GM12878 (cell line): ENCODE data around the gene LRSAM1. TPM values are rescaled to one million over a fixed set of nuclear protein-coding genes. Genes with fewer than 3 reads are reported as not detected.

Experiments used
- ATAC-seq: fragments of 200-7000 bp; cut with Tn5 transposase; 3 replicates; pipeline ENCODE4 v1.9.1; 2020; ENCODE audit warnings: mild to moderate bottlenecking, moderate library complexity
- BruUV-seq: library from RNA; stranded (reverse); fragments of 400-500 nt; replicated peaks from 2 replicates; lab custom pipeline; 2021; lab: Mats Ljungman, UMichigan
- CTCF ChIA-PET: fragments of 300-600 bp; sonication (Branson Sonifier 250); formaldehyde crosslinking; extraction: SDS; loops from one replicate; lab custom pipeline; 2021; ENCODE audit warnings: inconsistent platforms; lab: Yijun Ruan, JAX
- POLR2A ChIA-PET: fragments of 350-600 bp; formaldehyde crosslinking; extraction: SDS; loops from one replicate; lab custom pipeline; 2021; ENCODE audit warnings: inconsistent platforms; lab: Charles Lee
- RAD21 ChIA-PET: fragments of 300-600 bp; sonication (Branson Sonifier 250); formaldehyde crosslinking; loops from one replicate; lab custom pipeline; 2023; ENCODE audit warnings: antibody characterized with exemption; ENCODE audit not compliant: unreplicated experiment; lab: Charles Lee
- SMC1A ChIA-PET: fragments of 300-600 bp; sonication (Branson Sonifier 250); formaldehyde crosslinking; loops from one replicate; lab custom pipeline; 2023; ENCODE audit not compliant: unreplicated experiment, uncharacterized antibody; lab: Charles Lee
- DNase-seq: peaks from one replicate; pipeline ENCODE4 v3.0.0-alpha.2; 2011; ENCODE audit warnings: low read depth, low spot score
- FAIRE-seq: peaks from 3 replicates; lab custom pipeline; 2011; peaks lifted over from hg19 to GRCh38; lab: Jason Lieb, UNC
- H2AFZ ChIP-seq: 2 replicates; pipeline ENCODE4 v1.6.0; 2011; ENCODE audit warnings: low read depth, low read length, control low read depth; ENCODE audit not compliant: control insufficient read depth
- H3K27ac ChIP-seq: 2 replicates; pipeline ENCODE4 v1.5.1; 2011; ENCODE audit warnings: control low read depth; ENCODE audit not compliant: control insufficient read depth, insufficient read depth
- H3K27me3 ChIP-seq, 2 experiments: replicated peaks in 1 of 2; 2 replicates each; pipeline versions ENCODE4 v1.6.0 to v1.6.1; 2011; ENCODE audit warnings: low read length in 1 of 2; ENCODE audit not compliant: control insufficient read depth in 2 of 2, insufficient read depth in 2 of 2
- H3K36me3 ChIP-seq, 2 experiments: 2 replicates each; pipeline ENCODE4 v1.5.1; 2011; ENCODE audit warnings: low read length in 1 of 2; ENCODE audit not compliant: control insufficient read depth in 2 of 2, insufficient read depth in 2 of 2
- H3K4me1 ChIP-seq: 2 replicates; pipeline ENCODE4 v1.6.1; 2011; ENCODE audit warnings: mild to moderate bottlenecking, low read length, moderate library complexity, mixed read lengths; ENCODE audit not compliant: control insufficient read depth, insufficient read depth
- H3K4me2 ChIP-seq: 2 replicates; pipeline ENCODE4 v1.6.0; 2011; ENCODE audit warnings: control low read depth; ENCODE audit not compliant: control insufficient read depth, insufficient read depth
- H3K4me3 ChIP-seq: fragments of 200-600 bp; sonication (generic); 2 replicates; pipeline ENCODE4 v1.5.1; 2016
- H3K79me2 ChIP-seq: 2 replicates; pipeline ENCODE4 v1.6.0; 2011; ENCODE audit warnings: low read length; ENCODE audit not compliant: control insufficient read depth, insufficient read depth
- H3K9ac ChIP-seq: 2 replicates; pipeline ENCODE4 v1.8.0; 2011; ENCODE audit warnings: low read length, control low read depth, mixed read lengths; ENCODE audit not compliant: control insufficient read depth, insufficient read depth
- H3K9me3 ChIP-seq: replicated peaks from 3 replicates; pipeline ENCODE4 v1.5.1; 2011; ENCODE audit warnings: mild to moderate bottlenecking, low read length; ENCODE audit not compliant: control insufficient read depth, insufficient read depth
- H4K20me1 ChIP-seq: 2 replicates; pipeline ENCODE4 v1.6.0; 2011; ENCODE audit not compliant: control insufficient read depth, insufficient read depth
- ATF7 ChIP-seq: fragments of 450-650 bp; IDR thresholded peaks from 2 replicates; pipeline ENCODE4 v1.6.1; 2016; ENCODE audit warnings: low read depth, mild to moderate bottlenecking
- CBX3 ChIP-seq: fragments of 200-600 bp; sonication (generic); IDR thresholded peaks from 2 replicates; pipeline ENCODE4 v1.6.1; 2016; ENCODE audit warnings: low read depth, borderline replicate concordance
- E4F1 ChIP-seq: fragments of 450-650 bp; IDR thresholded peaks from 2 replicates; pipeline ENCODE4 v1.6.1; 2018; ENCODE audit warnings: borderline replicate concordance, mild to moderate bottlenecking; ENCODE audit not compliant: partially characterized antibody
- IKZF2 ChIP-seq, 2 experiments: fragments of 450-650 bp; IDR thresholded peaks; 2 replicates each; pipeline ENCODE4 v1.6.1; 2017; ENCODE audit warnings: mild to moderate bottlenecking in 2 of 2, moderate library complexity in 2 of 2
- MAX ChIP-seq: IDR thresholded peaks from 2 replicates; pipeline ENCODE4 v1.6.1; 2012; ENCODE audit warnings: low read depth, low read length, improper control_type of control experiment
- MEF2A ChIP-seq: IDR thresholded peaks from 2 replicates; pipeline ENCODE4 v1.6.1; 2011; ENCODE audit warnings: low read depth, mild to moderate bottlenecking, low read length, moderate library complexity; ENCODE audit not compliant: insufficient read depth
- MTA2 ChIP-seq: fragments of 450-650 bp; IDR thresholded peaks from 2 replicates; pipeline ENCODE4 v1.6.1; 2016; ENCODE audit warnings: low read depth, mild to moderate bottlenecking, moderate library complexity
- MXI1 ChIP-seq: fragments of 150-350 bp; IDR thresholded peaks from 2 replicates; pipeline ENCODE4 v1.6.1; 2011; ENCODE audit warnings: low read depth, mild to moderate bottlenecking, inconsistent platforms, low read length, improper control_type of control experiment
- NFYB ChIP-seq: IDR thresholded peaks from 2 replicates; pipeline ENCODE4 v1.6.1; 2011; ENCODE audit warnings: low read depth, mild to moderate bottlenecking, low read length, improper control_type of control experiment, moderate library complexity; ENCODE audit not compliant: insufficient read depth
- PAX8 ChIP-seq: fragments of 450-650 bp; IDR thresholded peaks from 2 replicates; pipeline ENCODE4 v1.6.1; 2017; ENCODE audit warnings: mild to moderate bottlenecking, moderate library complexity
- SIX5 ChIP-seq: IDR thresholded peaks from 2 replicates; pipeline ENCODE4 v1.6.1; 2011; ENCODE audit warnings: mild to moderate bottlenecking, low read depth, low read length, moderate library complexity; ENCODE audit not compliant: severe bottlenecking
- SMAD5 ChIP-seq: IDR thresholded peaks from 2 replicates; pipeline ENCODE4 v1.6.1; 2016; ENCODE audit warnings: antibody characterized with exemption, low read depth
- SMC3 ChIP-seq: IDR thresholded peaks from 2 replicates; pipeline ENCODE4 v1.6.1; 2011; ENCODE audit warnings: low read length, improper control_type of control experiment, borderline replicate concordance
- SPI1 ChIP-seq: IDR thresholded peaks from 2 replicates; pipeline ENCODE4 v1.6.1; 2011; ENCODE audit warnings: low read depth, mild to moderate bottlenecking, low read length, moderate library complexity, borderline replicate concordance; ENCODE audit not compliant: insufficient read depth
- TCF3 ChIP-seq: IDR thresholded peaks from 2 replicates; pipeline ENCODE4 v1.6.1; 2012; ENCODE audit warnings: low read depth, mild to moderate bottlenecking, low read length, borderline replicate concordance; ENCODE audit not compliant: insufficient read depth
- ZBED1 ChIP-seq: IDR thresholded peaks from 2 replicates; pipeline ENCODE4 v1.6.1; 2016; ENCODE audit warnings: borderline replicate concordance
- WGBS: methylation state at CpG from one replicate; pipeline ENCODE4 v1.1.6; 2016; ENCODE audit warnings: low lambda C conversion rate; ENCODE audit not compliant: insufficient replicate concordance, insufficient coverage; ENCODE audit errors: missing lambda C conversion rate; 5-methylcytosine and 5-hydroxymethylcytosine counted together
- in situ Hi-C: fragments of 300-500 bp; cut with MboI; formaldehyde crosslinking; loops from 9 replicates; pipeline ENCODE4 v1.14.3; 2018; ENCODE audit warnings: mixed read lengths
- intact Hi-C: fragments of 100-400 bp; cut with micrococcal nuclease; formaldehyde crosslinking; loops from one replicate; pipeline ENCODE4 v1.14.2; 2022; ENCODE audit not compliant: unreplicated experiment
- polyA plus RNA-seq, 11 experiments: library from polyadenylated mRNA; depleted of rRNA in 4 of 11; unstranded in 6 of 11; stranded (reverse) in 5 of 11; fragments of >200 nt; fragmentation: Nextera tagmentation in 4 of 11; fragmentation: Illumina TruSeq in 1 of 11; extraction: Ambion mirVana in 4 of 11; extraction: Trizol in 1 of 11; gene quantifications; 1 replicate in 1 of 11; 2 replicates in 10 of 11; pipeline versions ENCODE4 v1.2.1 to v1.2.3, GENCODE V29; 2011 to 2016; ENCODE audit warnings: inconsistent platforms in 2 of 11, missing spikeins in 2 of 11, low read depth in 1 of 11
- total RNA-seq, 4 experiments: library from RNA; depleted of rRNA in 3 of 4; stranded (reverse); fragments of >200 nt in 3 of 4; fragmentation: Illumina TruSeq in 1 of 4; extraction: Trizol in 1 of 4; gene quantifications; 2 replicates each; pipeline versions ENCODE4 v1.2.1 to v1.2.3, GENCODE V29; 2013 to 2021
- TF ChIP-seq, protein P1 (sequence below): fragments of 450-650 bp; IDR thresholded peaks from 2 replicates; pipeline ENCODE4 v1.6.1; 2017; ENCODE audit warnings: mild to moderate bottlenecking, low read depth, inconsistent platforms; ENCODE audit not compliant: poor library complexity, severe bottlenecking
- TF ChIP-seq, protein P2 (sequence below): fragments of 450-650 bp; formaldehyde crosslinking; IDR thresholded peaks from 2 replicates; pipeline ENCODE4 v1.5.0; 2022; ENCODE audit warnings: mild to moderate bottlenecking, missing genetic modification characterization

The LRSAM1 gene
- total and polyA plus RNA-seq, 10 of the 15 experiments (the other 5 are each of a cell fraction or from before 2014, with no cell fraction given): 0.14 to 23.4 (median 11.7) TPM

GRCh38 chr9:127474592-127474991, 23.3 kb downstream of the LRSAM1 start:
- no peaks in the 10 kb centered on the region for H3K79me2 ChIP-seq
- H3K27ac ChIP-seq: no peak overlapping the region
- no peak overlapping the region for H3K4me2 ChIP-seq
- no peak for FAIRE-seq
- DNase-seq: no peak
- SMC1A ChIA-PET: no interaction called here
- intact Hi-C loops (no loop called here), in situ Hi-C loops (no loop called here)
- H3K36me3 ChIP-seq: peaks cover 0 to 5% of the 10 kb centered on the region in 2 experiments; a peak in 2 of 4 replicates
- RAD21 ChIA-PET: no interaction called here
- H3K9me3 ChIP-seq: no peaks in the 10 kb centered on the region
- POLR2A ChIA-PET: no interaction called here
- H3K4me1 ChIP-seq: no peaks in the 10 kb centered on the region
- no peak overlapping the region for H3K9ac ChIP-seq
- 98% methylated on average over 5 of the region's 5 CpGs for WGBS
- BruUV-seq: no TSS peak
- H3K27me3 ChIP-seq: no peaks in the 10 kb centered on the region
- no peaks in the 10 kb centered on the region for H4K20me1 ChIP-seq
- H2AFZ ChIP-seq: no peak overlapping the region
- ATAC-seq: no peak
- no peak overlapping the region for H3K4me3 ChIP-seq
- CTCF ChIA-PET: no interaction called here
- no peak for TF ChIP-seq SPI1
- no peak for TF ChIP-seq MEF2A
- no peak for TF ChIP-seq ATF7
- no peak for TF ChIP-seq ZBED1
- no peak for TF ChIP-seq IKZF2 (IDR thresholded peaks at IDR 0.05)
- no peak for TF ChIP-seq MAX
- TF ChIP-seq MTA2: no peak
- TF ChIP-seq TCF3: no peak
- no peak for TF ChIP-seq SMC3
- TF ChIP-seq SMAD5: no peak
- no peak for TF ChIP-seq SIX5
- TF ChIP-seq, protein P1, sequence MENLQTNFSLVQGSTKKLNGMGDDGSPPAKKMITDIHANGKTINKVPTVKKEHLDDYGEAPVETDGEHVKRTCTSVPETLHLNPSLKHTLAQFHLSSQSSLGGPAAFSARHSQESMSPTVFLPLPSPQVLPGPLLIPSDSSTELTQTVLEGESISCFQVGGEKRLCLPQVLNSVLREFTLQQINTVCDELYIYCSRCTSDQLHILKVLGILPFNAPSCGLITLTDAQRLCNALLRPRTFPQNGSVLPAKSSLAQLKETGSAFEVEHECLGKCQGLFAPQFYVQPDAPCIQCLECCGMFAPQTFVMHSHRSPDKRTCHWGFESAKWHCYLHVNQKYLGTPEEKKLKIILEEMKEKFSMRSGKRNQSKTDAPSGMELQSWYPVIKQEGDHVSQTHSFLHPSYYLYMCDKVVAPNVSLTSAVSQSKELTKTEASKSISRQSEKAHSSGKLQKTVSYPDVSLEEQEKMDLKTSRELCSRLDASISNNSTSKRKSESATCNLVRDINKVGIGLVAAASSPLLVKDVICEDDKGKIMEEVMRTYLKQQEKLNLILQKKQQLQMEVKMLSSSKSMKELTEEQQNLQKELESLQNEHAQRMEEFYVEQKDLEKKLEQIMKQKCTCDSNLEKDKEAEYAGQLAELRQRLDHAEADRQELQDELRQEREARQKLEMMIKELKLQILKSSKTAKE: no peak
- TF ChIP-seq MXI1: no peak
- no peak for TF ChIP-seq CBX3
- no peak for TF ChIP-seq NFYB
- TF ChIP-seq, protein P2, sequence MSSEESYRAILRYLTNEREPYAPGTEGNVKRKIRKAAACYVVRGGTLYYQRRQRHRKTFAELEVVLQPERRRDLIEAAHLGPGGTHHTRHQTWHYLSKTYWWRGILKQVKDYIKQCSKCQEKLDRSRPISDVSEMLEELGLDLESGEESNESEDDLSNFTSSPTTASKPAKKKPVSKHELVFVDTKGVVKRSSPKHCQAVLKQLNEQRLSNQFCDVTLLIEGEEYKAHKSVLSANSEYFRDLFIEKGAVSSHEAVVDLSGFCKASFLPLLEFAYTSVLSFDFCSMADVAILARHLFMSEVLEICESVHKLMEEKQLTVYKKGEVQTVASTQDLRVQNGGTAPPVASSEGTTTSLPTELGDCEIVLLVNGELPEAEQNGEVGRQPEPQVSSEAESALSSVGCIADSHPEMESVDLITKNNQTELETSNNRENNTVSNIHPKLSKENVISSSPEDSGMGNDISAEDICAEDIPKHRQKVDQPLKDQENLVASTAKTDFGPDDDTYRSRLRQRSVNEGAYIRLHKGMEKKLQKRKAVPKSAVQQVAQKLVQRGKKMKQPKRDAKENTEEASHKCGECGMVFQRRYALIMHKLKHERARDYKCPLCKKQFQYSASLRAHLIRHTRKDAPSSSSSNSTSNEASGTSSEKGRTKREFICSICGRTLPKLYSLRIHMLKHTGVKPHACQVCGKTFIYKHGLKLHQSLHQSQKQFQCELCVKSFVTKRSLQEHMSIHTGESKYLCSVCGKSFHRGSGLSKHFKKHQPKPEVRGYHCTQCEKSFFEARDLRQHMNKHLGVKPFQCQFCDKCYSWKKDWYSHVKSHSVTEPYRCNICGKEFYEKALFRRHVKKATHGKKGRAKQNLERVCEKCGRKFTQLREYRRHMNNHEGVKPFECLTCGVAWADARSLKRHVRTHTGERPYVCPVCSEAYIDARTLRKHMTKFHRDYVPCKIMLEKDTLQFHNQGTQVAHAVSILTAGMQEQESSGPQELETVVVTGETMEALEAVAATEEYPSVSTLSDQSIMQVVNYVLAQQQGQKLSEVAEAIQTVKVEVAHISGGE (CRISPR knock-in tag): no peak
- TF ChIP-seq E4F1: no peak
- no peak for TF ChIP-seq PAX8
